GM18502 (cell line): Measurements from ENCODE around the gene ARRB2.

ENCODE experiments used
- ATAC-seq: cut with Tn5 transposase; IDR thresholded peaks from one replicate; pipeline ENCODE4 v1.9.1; 2021; ENCODE audit warnings: mild to moderate bottlenecking; ENCODE audit not compliant: unreplicated experiment, poor library complexity

ARRB2 gene

GRCh38 chr17:4722678-4723240, 12.3 kb downstream of the ARRB2 start:
- ATAC-seq: no peak

GRCh38 chr17:4724650-4725049, 14.2 kb downstream of the ARRB2 start:
- ATAC-seq: no peak

- no peak for ATAC-seq
Observed at GRCh38 chr17:4725646-4726310, 15.3 kb downstream of the ARRB2 start.

GRCh38 chr17:4728124-4728523, 17.7 kb downstream of the ARRB2 start:
- ATAC-seq: no peak

- no peak for ATAC-seq
Observed at GRCh38 chr17:4733073-4733531, 22.7 kb downstream of the ARRB2 start.

GRCh38 chr17:4734857-4735475, 24.5 kb downstream of the ARRB2 start:
- no peak for ATAC-seq

- no peak for ATAC-seq
Observed at GRCh38 chr17:4735876-4736651, 25.6 kb downstream of the ARRB2 start.

GRCh38 chr17:4738136-4739121, 28.0 kb downstream of the ARRB2 start:
- no peak for ATAC-seq

- ATAC-seq: peak; percentile 48
Observed at GRCh38 chr17:4739122-4740024, 28.9 kb downstream of the ARRB2 start, which contains the start of the genes CXCL16 and ZMYND15. Gene CXCL16 (minus strand): TSS chr17:4739928. CDS start chr17:4739339, 589 bp downstream. Gene ZMYND15 (plus strand): TSS chr17:4739833. CDS start chr17:4740549, 716 bp downstream.

GRCh38 chr17:4740025-4740351, 29.6 kb downstream of the ARRB2 start:
- ATAC-seq: no peak

GRCh38 chr17:4740584-4740983, 30.2 kb downstream of the ARRB2 start:
- no peak for ATAC-seq

- ATAC-seq: no peak
Observed at GRCh38 chr17:4741544-4741943, 31.1 kb downstream of the ARRB2 start.

GRCh38 chr17:4742133-4742532, 31.7 kb downstream of the ARRB2 start:
- ATAC-seq: no peak

GRCh38 chr17:4742629-4743028, 32.2 kb downstream of the ARRB2 start:
- ATAC-seq: no peak

- no peak for ATAC-seq
Observed at GRCh38 chr17:4743216-4743615, 32.8 kb downstream of the ARRB2 start.

GRCh38 chr17:4743898-4744297, 33.5 kb downstream of the ARRB2 start:
- no peak for ATAC-seq

- no peak for ATAC-seq
Observed at GRCh38 chr17:4744999-4745969, 34.9 kb downstream of the ARRB2 start.

GRCh38 chr17:4747847-4748246, 37.4 kb downstream of the ARRB2 start:
- ATAC-seq: no peak
